Stimulated activated naive CD4-positive, alpha-beta T cell treated with Interleukin-2 at 50 U/mL for 16 hours (primary cell): Measurements from ENCODE around the gene ARPC5L.
"Not testable (repeated sequence)": the region's sequence is repeated elsewhere in the genome, so short reads cannot be mapped to it uniquely, and the experiment has no call there.

ENCODE experiments used
- DNase-seq: peaks from one replicate; lab custom pipeline; 2025; lab: John Stamatoyannopoulos, UW

ARPC5L gene

GRCh38 chr9:124841075-124841821 is 20.7 kb upstream of the ARPC5L start:
- DNase-seq, result no peak

- DNase-seq, result no peak
Observed at GRCh38 chr9:124843456-124844034, 18.4 kb upstream of the ARPC5L start.

GRCh38 chr9:124844291-124844690 is 17.6 kb upstream of the ARPC5L start:
- no peak for DNase-seq

GRCh38 chr9:124846467-124846866 is 15.5 kb upstream of the ARPC5L start:
- DNase-seq, result not testable (repeated sequence)

- DNase-seq, result no peak
Observed at GRCh38 chr9:124846969-124847368, 15.0 kb upstream of the ARPC5L start.

GRCh38 chr9:124849801-124850200 is 12.1 kb upstream of the ARPC5L start:
- DNase-seq, result no peak

GRCh38 chr9:124852121-124852828 is 9.7 kb upstream of the ARPC5L start:
- no peak for DNase-seq

GRCh38 chr9:124852829-124853531 is 8.9 kb upstream of the ARPC5L start, which contains the start of gene WDR38:
Gene WDR38 (plus strand): TSS chr9:124853460. CDS start chr9:124853532, 72 bp downstream.
- peak; percentile 70 for DNase-seq

- DNase-seq, result no peak
Observed at GRCh38 chr9:124853605-124854143, 8.3 kb upstream of the ARPC5L start.

- DNase-seq, result no peak
Observed at GRCh38 chr9:124854161-124854560, 7.8 kb upstream of the ARPC5L start.

GRCh38 chr9:124854822-124855221 is 7.1 kb upstream of the ARPC5L start:
- no peak for DNase-seq

GRCh38 chr9:124855566-124855943 is 6.4 kb upstream of the ARPC5L start:
- no peak for DNase-seq

GRCh38 chr9:124855944-124856765 is 5.8 kb upstream of the ARPC5L start:
- DNase-seq, result peak; percentile 11

- DNase-seq, result no peak
Observed at GRCh38 chr9:124857533-124858162, 4.3 kb upstream of the ARPC5L start.

GRCh38 chr9:124858330-124859046 is 3.4 kb upstream of the ARPC5L start:
- no peak for DNase-seq

GRCh38 chr9:124859803-124860581 is 1.9 kb upstream of the ARPC5L start:
- DNase-seq, result no peak

- DNase-seq, result no peak
Observed at GRCh38 chr9:124860582-124861341, 1.2 kb upstream of the ARPC5L start.

- DNase-seq, result no peak
Observed at GRCh38 chr9:124863371-124863871, 1.5 kb downstream of the ARPC5L start.
